ENCODE data around the gene CREB3L1. TPM values are rescaled to one million over a fixed set of nuclear protein-coding genes. Genes with fewer than 3 reads are reported as not detected.
A peak's percentile ranks its signal among the peaks of the same experiment; 100 is the strongest.

The CREB3L1 gene
- total RNA-seq, 6 donors from 2014 or later: 19.9 to 66.8 (median 38.7) TPM

- DNase-seq (peak in 1 of 2 donors; percentile 73), ATAC-seq (ENCODE audit: low FRiP score in 2 of 2) (peak in 1 of 2 donors; percentile 70)
- H3K36me3 ChIP-seq: no peaks in the 10 kb centered on the region
- H3K4me3 ChIP-seq: no peak overlapping the region
- no peak overlapping the region for H3K27ac ChIP-seq
- 54 to 69% methylated on average over 4 of the region's 4 CpGs for WGBS, 2 donors
- no peaks in the 10 kb centered on the region for H3K9me3 ChIP-seq
- H3K27me3 ChIP-seq: no peaks in the 10 kb centered on the region
- TF ChIP-seq CTCF (IDR thresholded peaks at IDR 0.05): peak in 5 of 6 experiments; percentile 15 to 66 (median 58)
- no peak for TF ChIP-seq POLR2A (IDR thresholded peaks at IDR 0.05)
- H3K4me1 ChIP-seq: peaks cover 3 to 12% (median 9%) of the 10 kb centered on the region in 4 donors
These were observed 29.8 kb upstream of the CREB3L1 start for GRCh38 chr11:46247659-46248058.

- TF ChIP-seq EP300 (IDR thresholded peaks at IDR 0.05) (no peak), POLR2AphosphoS5 (IDR thresholded peaks at IDR 0.05) (no peak), POLR2A (IDR thresholded peaks at IDR 0.05) (no peak), CTCF (IDR thresholded peaks at IDR 0.05) (no peak)
- peak in 1 of 2 donors; percentile 59 for ATAC-seq (ENCODE audit: low FRiP score in 2 of 2)
- peak in 1 of 2 donors; percentile 43 for DNase-seq
- 90 to 92% methylated on average over 19 of the region's 19 CpGs for WGBS, 2 donors
- Histone ChIP-seq H3K4me3 (no peak overlapping the region), H3K36me3 (no peaks in the 10 kb centered on the region), H3K9me3 (no peaks in the 10 kb centered on the region), H3K27me3 (no peaks in the 10 kb centered on the region), H3K27ac (no peak overlapping the region), H3K4me1 (peaks cover 0 to 5% (median 3%) of the 10 kb centered on the region in 4 donors)
These were observed 29.0 kb upstream of the CREB3L1 start for GRCh38 chr11:46248289-46249102.

GRCh38 chr11:46249103-46249937 is 28.1 kb upstream of the CREB3L1 start:
- DNase-seq (no peak), ATAC-seq (ENCODE audit: low FRiP score in 2 of 2) (no peak)
- Histone ChIP-seq H3K36me3 (no peaks in the 10 kb centered on the region), H3K27me3 (no peaks in the 10 kb centered on the region), H3K4me1 (no peaks in the 10 kb centered on the region), H3K9me3 (no peaks in the 10 kb centered on the region), H3K4me3 (no peak overlapping the region), H3K27ac (no peak overlapping the region)
- TF ChIP-seq POLR2A (IDR thresholded peaks at IDR 0.05): no peak
- no peak for TF ChIP-seq POLR2AphosphoS5 (IDR thresholded peaks at IDR 0.05)
- TF ChIP-seq CTCF (IDR thresholded peaks at IDR 0.05): no peak
- TF ChIP-seq EP300 (IDR thresholded peaks at IDR 0.05): no peak
- WGBS, 2 donors: 65 to 66% methylated on average over 8 of the region's 8 CpGs

GRCh38 chr11:46249938-46250744 is 27.3 kb upstream of the CREB3L1 start:
- ATAC-seq (ENCODE audit: low FRiP score in 2 of 2): no peak
- WGBS, 2 donors: 87 to 90% methylated on average over 4 of the region's 4 CpGs

More at GRCh38 chr11:46249938-46250744, 27.3 kb upstream of the CREB3L1 start:
- no peaks in the 10 kb centered on the region for H3K27me3 ChIP-seq
- H3K4me1 ChIP-seq: no peaks in the 10 kb centered on the region
- TF ChIP-seq POLR2A (IDR thresholded peaks at IDR 0.05): no peak
- TF ChIP-seq CTCF (IDR thresholded peaks at IDR 0.05): no peak
- no peak for TF ChIP-seq EP300 (IDR thresholded peaks at IDR 0.05)
- no peak for TF ChIP-seq POLR2AphosphoS5 (IDR thresholded peaks at IDR 0.05)
- no peaks in the 10 kb centered on the region for H3K9me3 ChIP-seq
- no peak overlapping the region for H3K27ac ChIP-seq
- H3K4me3 ChIP-seq: no peak overlapping the region
- no peak for DNase-seq
- no peaks in the 10 kb centered on the region for H3K36me3 ChIP-seq

Data from upper lobe of left lung (tissue), 6 donors.